ENCODE results near the gene IFT20.

IFT20 gene

DNA sequence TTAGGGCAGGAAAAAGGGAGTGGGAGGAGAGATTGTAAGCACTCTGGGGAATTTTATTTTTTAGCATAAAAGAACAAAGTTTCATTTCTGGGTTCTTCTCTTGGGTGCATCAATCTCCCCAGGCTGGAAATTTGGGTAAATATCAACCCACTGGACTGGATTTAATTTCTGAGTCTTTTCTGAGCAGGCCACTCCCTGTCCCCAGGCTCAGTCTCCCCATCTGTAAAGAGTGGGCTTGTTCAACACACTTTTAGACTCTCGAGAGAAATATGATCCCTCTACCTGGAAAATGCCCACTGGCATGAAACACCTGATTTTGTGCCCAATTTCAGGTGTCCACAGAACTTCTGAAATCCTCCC, 35.5 kb upstream of the IFT20 start:
- peaks cover 9% of the 10 kb centered on the region for H3K4me1 ChIP-seq (ENCODE audit: control insufficient read depth, insufficient read depth, low read length)
- no CpG with 5 or more reads among the region's 1 CpG for WGBS (ENCODE audit: insufficient coverage, insufficient read length)

DNA sequence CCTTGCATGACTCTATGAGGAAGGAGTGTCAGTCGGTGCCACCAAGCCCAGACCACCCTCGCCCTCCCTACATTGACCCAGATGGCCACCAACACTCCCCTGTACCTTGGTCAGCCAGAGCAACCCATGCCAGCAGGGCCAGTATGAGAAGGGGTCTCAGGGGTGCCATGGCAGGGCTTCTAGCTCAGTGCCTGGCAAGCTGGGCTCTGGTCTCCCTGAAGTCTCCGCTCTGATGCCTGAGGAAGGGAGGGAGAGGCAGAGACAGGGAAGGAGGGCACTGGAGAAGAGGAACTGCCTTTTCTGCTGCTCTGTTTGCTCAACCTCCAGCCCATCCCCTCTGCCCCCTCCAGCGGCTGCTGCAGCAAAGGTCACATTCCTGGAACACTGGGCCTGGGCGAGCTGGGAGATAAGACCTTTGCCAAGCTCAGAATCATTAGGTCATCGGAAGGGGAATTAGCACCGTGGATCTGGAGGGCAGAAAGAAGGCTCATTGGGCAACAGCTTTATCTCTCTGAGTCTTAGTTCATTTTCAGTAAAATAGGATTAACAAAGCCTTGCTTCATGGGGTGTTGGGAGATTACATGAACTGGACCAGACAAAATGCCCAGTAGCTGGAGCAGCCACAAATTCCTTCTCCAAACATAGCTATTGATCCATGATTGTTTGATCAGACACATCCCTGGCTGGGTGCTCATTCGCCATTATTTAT, 34.9 kb upstream of the IFT20 start, which contains the start of gene VTN:
Gene VTN, minus strand, starts transcription at position 273 of the 709 bp plus-strand sequence. Its CDS starts 104 bp downstream, at position 169.
- Histone ChIP-seq H3K9me3 (ENCODE audit: control insufficient read depth, insufficient read depth, low read length) (no peaks in the 10 kb centered on the region), H3K36me3 (ENCODE audit: control insufficient read depth, insufficient read depth, low read length) (no peaks in the 10 kb centered on the region), H3K27ac (ENCODE audit: low read length) (no peak within 1 kb of the TSS), H3K4me1 (ENCODE audit: control insufficient read depth, insufficient read depth, low read length) (peaks cover 9% of the 10 kb centered on the region), H3K27me3 (ENCODE audit: control insufficient read depth, insufficient read depth, low read length) (peaks cover 13% of the 10 kb centered on the region), H3K4me3 (ENCODE audit: low read length) (no peak within 1 kb of the TSS)
- no peak for DNase-seq (ENCODE audit: low read depth, low spot score)
- WGBS (ENCODE audit: insufficient coverage, insufficient read length), result no CpG with 5 or more reads among the region's 8 CpGs

More for the DNA sequence above, 35.5 kb upstream of the IFT20 start:
- no peak for DNase-seq (ENCODE audit: low read depth, low spot score)
- H3K27ac ChIP-seq (ENCODE audit: low read length), result no peak overlapping the region
- peaks cover 13% of the 10 kb centered on the region for H3K27me3 ChIP-seq (ENCODE audit: control insufficient read depth, insufficient read depth, low read length)
- no peaks in the 10 kb centered on the region for H3K36me3 ChIP-seq (ENCODE audit: control insufficient read depth, insufficient read depth, low read length)
- H3K9me3 ChIP-seq (ENCODE audit: control insufficient read depth, insufficient read depth, low read length), result no peaks in the 10 kb centered on the region
- no peak overlapping the region for H3K4me3 ChIP-seq (ENCODE audit: low read length)

DNA sequence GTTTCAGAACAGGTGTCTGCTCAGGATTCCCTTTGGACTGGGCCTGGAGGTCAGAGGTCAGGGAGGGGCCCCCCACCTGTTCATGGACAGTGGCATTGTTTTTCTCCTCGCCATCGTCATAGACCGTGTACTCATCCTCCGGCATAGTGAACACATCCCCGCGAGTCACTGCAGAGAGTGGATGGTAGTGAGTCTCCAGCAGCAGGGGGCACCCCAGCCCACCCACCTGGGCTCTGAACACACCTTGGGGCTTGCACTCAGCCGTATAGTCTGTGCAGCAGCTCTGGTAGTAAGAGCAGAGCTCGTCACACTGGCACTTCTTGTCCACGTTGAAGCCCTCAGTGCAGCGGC, 34.4 kb upstream of the IFT20 start:
- Histone ChIP-seq H3K9me3 (ENCODE audit: control insufficient read depth, insufficient read depth, low read length) (no peaks in the 10 kb centered on the region), H3K4me1 (ENCODE audit: control insufficient read depth, insufficient read depth, low read length) (peaks cover 9% of the 10 kb centered on the region), H3K27me3 (ENCODE audit: control insufficient read depth, insufficient read depth, low read length) (peaks cover 13% of the 10 kb centered on the region), H3K4me3 (ENCODE audit: low read length) (no peak overlapping the region), H3K36me3 (ENCODE audit: control insufficient read depth, insufficient read depth, low read length) (no peaks in the 10 kb centered on the region), H3K27ac (ENCODE audit: low read length) (no peak overlapping the region)
- no peak for DNase-seq (ENCODE audit: low read depth, low spot score)
- no CpG with 5 or more reads among the region's 10 CpGs for WGBS (ENCODE audit: insufficient coverage, insufficient read length)

DNA sequence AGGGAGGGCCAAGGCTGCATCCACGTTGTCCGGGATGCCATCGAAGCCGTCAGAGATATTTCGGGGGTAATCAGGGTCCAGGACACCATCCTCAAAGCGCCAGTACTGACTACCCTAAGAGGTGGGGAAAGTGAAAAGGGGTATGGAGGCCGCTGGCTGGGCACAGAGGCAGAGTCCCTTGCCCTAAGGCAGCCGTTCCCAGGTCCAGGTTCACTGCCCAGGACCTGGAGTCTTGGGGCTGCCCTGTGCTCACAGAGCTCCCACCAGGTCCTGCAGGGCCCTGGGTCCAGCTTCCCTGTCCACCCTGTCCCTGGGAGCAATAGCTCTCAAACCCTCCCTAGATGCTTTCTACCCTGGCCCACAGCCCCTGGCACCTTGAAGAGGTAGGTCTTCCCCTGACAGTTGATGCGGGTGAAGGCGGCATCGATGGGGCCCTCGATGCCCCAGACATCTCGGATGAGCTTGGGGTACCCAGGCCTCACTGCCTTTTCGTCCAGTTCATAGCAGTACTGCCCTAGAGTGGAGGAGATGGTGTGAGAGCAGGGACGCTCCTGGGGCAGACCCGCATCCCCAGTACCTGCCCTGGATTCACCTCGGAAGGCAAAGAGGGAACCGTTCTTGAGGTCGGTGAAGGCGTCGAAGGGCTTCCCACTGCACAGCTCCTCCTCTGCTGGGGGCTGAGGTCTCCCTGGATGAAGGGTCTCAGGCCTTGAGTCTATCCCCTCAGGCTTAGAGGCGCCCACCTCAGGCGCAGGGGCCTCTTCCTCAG, 33.8 kb upstream of the IFT20 start:
- Histone ChIP-seq H3K36me3 (ENCODE audit: control insufficient read depth, insufficient read depth, low read length) (no peaks in the 10 kb centered on the region), H3K4me1 (ENCODE audit: control insufficient read depth, insufficient read depth, low read length) (peaks cover 9% of the 10 kb centered on the region), H3K4me3 (ENCODE audit: low read length) (no peak overlapping the region), H3K27ac (ENCODE audit: low read length) (no peak overlapping the region), H3K27me3 (ENCODE audit: control insufficient read depth, insufficient read depth, low read length) (peaks cover 13% of the 10 kb centered on the region), H3K9me3 (ENCODE audit: control insufficient read depth, insufficient read depth, low read length) (no peaks in the 10 kb centered on the region)
- no peak for DNase-seq (ENCODE audit: low read depth, low spot score)
- no CpG with 5 or more reads among the region's 23 CpGs for WGBS (ENCODE audit: insufficient coverage, insufficient read length)

DNA sequence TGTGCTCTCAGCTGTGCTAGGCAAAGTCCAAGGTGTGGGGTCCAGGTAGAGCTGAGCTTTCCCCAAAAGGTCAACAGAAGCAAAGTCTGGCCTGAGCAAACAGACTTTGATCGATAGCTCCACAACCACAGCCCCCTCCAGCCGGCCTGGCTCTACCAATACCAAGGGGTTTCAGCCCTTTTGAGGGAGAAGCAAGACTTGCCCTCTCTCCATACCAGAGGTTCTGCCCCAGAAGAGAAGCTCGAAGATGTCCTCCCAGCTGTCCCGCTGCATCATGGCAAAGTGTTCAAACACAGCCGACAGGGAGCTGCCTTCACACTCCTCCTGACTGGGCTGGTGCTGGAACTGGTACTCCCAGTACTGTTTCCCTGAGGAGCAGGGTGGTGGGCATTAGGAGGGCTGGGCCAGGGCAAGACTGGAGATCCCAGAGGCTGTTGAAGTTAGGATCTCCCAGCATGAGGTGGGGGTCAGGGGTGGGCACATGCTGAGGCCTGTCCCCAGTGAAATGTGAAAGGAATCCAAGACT, 33.1 kb upstream of the IFT20 start:
- H3K36me3 ChIP-seq (ENCODE audit: control insufficient read depth, insufficient read depth, low read length), result no peaks in the 10 kb centered on the region
- no peak for DNase-seq (ENCODE audit: low read depth, low spot score)
- WGBS (ENCODE audit: insufficient coverage, insufficient read length), result no CpG with 5 or more reads among the region's 5 CpGs
- H3K27ac ChIP-seq (ENCODE audit: low read length), result no peak overlapping the region
- peaks cover 10% of the 10 kb centered on the region for H3K27me3 ChIP-seq (ENCODE audit: control insufficient read depth, insufficient read depth, low read length)
- peaks cover 9% of the 10 kb centered on the region for H3K4me1 ChIP-seq (ENCODE audit: control insufficient read depth, insufficient read depth, low read length)
- no peaks in the 10 kb centered on the region for H3K9me3 ChIP-seq (ENCODE audit: control insufficient read depth, insufficient read depth, low read length)
- H3K4me3 ChIP-seq (ENCODE audit: low read length), result no peak overlapping the region

DNA sequence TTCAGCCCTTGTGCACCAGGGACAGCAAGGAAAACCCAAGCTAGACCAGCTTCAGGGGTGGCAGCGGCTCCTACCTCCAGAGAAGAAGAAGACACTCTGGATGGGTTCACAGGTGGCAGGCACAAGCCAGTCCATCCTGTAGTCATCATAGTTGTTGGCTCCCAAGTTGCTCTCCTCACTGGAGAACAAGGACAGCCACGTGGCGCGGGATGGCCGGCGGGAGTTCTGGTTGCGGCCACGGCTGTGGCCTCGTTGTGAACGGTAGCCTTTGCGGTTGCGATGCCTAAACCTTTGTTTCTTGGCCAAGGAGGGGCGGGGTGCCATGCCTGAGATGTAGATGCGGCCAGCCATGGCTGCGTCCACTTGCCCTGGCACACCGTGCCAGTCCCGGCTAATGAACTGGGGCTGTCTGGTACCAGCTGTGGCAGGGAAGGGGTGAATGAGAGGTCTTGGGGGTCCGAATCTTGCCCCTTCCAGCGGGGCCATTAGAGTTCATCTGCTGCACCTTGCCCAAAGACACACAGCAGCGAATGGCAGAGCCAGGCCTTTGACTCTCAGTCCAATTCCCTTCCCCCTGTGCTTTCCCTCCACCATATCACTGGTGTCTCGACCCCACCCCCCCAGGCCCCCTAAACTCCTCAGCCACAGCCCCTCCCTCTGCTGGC, 32.5 kb upstream of the IFT20 start:
- Histone ChIP-seq H3K4me3 (ENCODE audit: low read length) (no peak overlapping the region), H3K27ac (ENCODE audit: low read length) (no peak overlapping the region), H3K4me1 (ENCODE audit: control insufficient read depth, insufficient read depth, low read length) (peaks cover 8% of the 10 kb centered on the region), H3K27me3 (ENCODE audit: control insufficient read depth, insufficient read depth, low read length) (peaks cover 5% of the 10 kb centered on the region), H3K9me3 (ENCODE audit: control insufficient read depth, insufficient read depth, low read length) (no peaks in the 10 kb centered on the region), H3K36me3 (ENCODE audit: control insufficient read depth, insufficient read depth, low read length) (no peaks in the 10 kb centered on the region)
- no peak for DNase-seq (ENCODE audit: low read depth, low spot score)
- WGBS (ENCODE audit: insufficient coverage, insufficient read length), result no CpG with 5 or more reads among the region's 21 CpGs

DNA sequence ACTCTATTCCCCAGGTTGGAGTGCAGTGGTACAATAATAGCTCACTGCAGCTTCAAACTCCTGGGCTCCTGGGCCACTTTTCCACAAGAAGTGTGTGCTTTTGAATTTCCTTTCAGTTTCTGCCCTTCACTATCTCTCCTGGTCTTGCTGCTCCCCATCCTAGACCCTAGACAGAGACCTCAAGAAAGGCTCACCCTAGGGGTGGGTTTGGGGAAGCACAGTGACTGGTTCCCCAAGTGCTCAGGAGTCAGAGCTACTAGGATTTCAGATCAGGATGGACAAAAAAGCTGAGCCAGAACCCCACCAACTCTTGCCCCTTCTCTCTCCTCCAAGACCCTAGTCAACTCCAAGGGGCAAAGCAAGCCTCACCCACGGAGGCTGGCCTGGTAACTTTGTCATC, 31.3 kb upstream of the IFT20 start:
- no peaks in the 10 kb centered on the region for H3K36me3 ChIP-seq (ENCODE audit: control insufficient read depth, insufficient read depth, low read length)
- no peak overlapping the region for H3K27ac ChIP-seq (ENCODE audit: low read length)
- no peak overlapping the region for H3K4me3 ChIP-seq (ENCODE audit: low read length)
- no peaks in the 10 kb centered on the region for H3K27me3 ChIP-seq (ENCODE audit: control insufficient read depth, insufficient read depth, low read length)
- H3K4me1 ChIP-seq (ENCODE audit: control insufficient read depth, insufficient read depth, low read length), result 0 out of 2 replicates have a peak, but pooled peaks cover 3% of the 10 kb centered on the region
- DNase-seq (ENCODE audit: low read depth, low spot score), result no peak
- H3K9me3 ChIP-seq (ENCODE audit: control insufficient read depth, insufficient read depth, low read length), result no peaks in the 10 kb centered on the region
- no CpG with 5 or more reads among the region's 1 CpG for WGBS (ENCODE audit: insufficient coverage, insufficient read length)

DNA sequence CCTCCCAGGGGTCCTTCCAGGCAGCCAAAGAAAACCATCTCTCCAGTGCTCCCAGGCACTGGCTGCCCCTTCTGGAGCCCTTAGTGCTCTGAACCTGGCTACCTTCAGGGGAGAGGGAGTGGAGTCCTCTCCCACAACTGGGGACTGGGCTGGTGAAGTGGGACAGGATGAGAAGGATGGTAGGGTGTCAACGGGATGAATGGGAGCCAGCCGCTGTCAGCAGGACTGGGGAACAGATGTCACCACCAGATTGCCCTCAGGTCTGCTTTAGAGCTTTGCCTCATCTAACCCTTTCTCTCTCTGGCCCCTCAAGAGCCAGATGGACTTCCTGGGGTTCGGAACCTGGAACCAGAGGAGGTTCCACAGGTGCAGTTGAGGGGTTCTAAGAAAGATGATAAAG, 30.2 kb upstream of the IFT20 start:
- no peaks in the 10 kb centered on the region for H3K27me3 ChIP-seq (ENCODE audit: control insufficient read depth, insufficient read depth, low read length)
- H3K4me1 ChIP-seq (ENCODE audit: control insufficient read depth, insufficient read depth, low read length), result 0 out of 2 replicates have a peak, but pooled peaks cover 3% of the 10 kb centered on the region
- no peak overlapping the region for H3K4me3 ChIP-seq (ENCODE audit: low read length)
- no peak overlapping the region for H3K27ac ChIP-seq (ENCODE audit: low read length)
- H3K36me3 ChIP-seq (ENCODE audit: control insufficient read depth, insufficient read depth, low read length), result peaks cover 1% of the 10 kb centered on the region; the same call in 1 of the 2 replicates
- no CpG with 5 or more reads among the region's 3 CpGs for WGBS (ENCODE audit: insufficient coverage, insufficient read length)
- no peaks in the 10 kb centered on the region for H3K9me3 ChIP-seq (ENCODE audit: control insufficient read depth, insufficient read depth, low read length)
- DNase-seq (ENCODE audit: low read depth, low spot score), result no peak

DNA sequence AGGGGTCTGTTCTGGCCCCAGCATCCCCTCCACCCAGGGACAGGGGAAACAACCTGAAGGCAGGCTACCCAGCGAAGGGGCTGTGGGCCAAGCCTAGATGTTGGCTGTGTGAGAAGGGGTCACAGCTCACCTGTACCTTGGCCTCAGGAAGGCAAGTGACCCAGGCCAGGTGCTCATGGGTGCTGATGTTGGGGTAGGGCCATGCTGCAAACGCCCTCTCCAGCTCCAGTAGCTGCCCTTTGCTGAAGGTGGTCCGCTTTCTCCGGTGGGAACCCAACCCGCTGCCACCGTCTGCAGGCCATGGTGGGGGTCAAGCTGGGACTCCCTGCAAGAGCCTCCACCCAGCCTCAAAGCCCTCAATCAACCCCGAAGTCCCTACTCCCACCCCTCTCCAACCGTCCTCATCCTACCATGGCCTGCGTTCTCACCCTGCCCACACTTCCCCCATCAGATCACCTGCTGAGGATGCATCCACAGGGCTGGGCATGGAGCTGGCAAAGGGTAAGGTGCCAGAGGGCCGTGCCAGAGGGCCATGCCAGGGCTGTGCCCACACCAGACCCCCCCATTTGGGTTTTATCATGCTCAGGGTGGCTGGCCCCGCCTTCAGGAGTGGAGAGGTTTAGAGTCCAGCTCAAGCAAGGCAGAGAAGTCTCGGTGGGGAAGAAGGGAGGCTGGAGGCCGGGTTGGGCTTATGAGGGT, 29.5 kb upstream of the IFT20 start, which contains the start of gene SEBOX:
Gene SEBOX, minus strand, starts transcription at position 535 of the 699 bp plus-strand sequence. Its CDS starts 48 bp downstream, at position 487.
- no peak for DNase-seq (ENCODE audit: low read depth, low spot score)
- Histone ChIP-seq H3K27me3 (ENCODE audit: control insufficient read depth, insufficient read depth, low read length) (no peaks in the 10 kb centered on the region), H3K4me1 (ENCODE audit: control insufficient read depth, insufficient read depth, low read length) (0 out of 2 replicates have a peak, but pooled peaks cover under 1% of the 10 kb centered on the region), H3K36me3 (ENCODE audit: control insufficient read depth, insufficient read depth, low read length) (peaks cover 7% of the 10 kb centered on the region; the same call in 1 of the 2 replicates), H3K4me3 (ENCODE audit: low read length) (no peak within 1 kb of the TSS), H3K27ac (ENCODE audit: low read length) (no peak within 1 kb of the TSS), H3K9me3 (ENCODE audit: control insufficient read depth, insufficient read depth, low read length) (no peaks in the 10 kb centered on the region)
- WGBS (ENCODE audit: insufficient coverage, insufficient read length), result no CpG with 5 or more reads among the region's 13 CpGs
